Breast epithelium (tissue), 3 donors: Measurements from ENCODE around the gene PYGO2.

Experiments
- CTCF ChIP-seq, 3 donors: fragments of 450-650 bp; IDR thresholded peaks; one replicate each; pipeline ENCODE4 v1.5.1; 2016 to 2017; ENCODE audit warnings: antibody characterized with exemption in 3 of 3, mild to moderate bottlenecking in 3 of 3, moderate library complexity in 3 of 3
- POLR2A ChIP-seq: fragments of 450-650 bp; IDR thresholded peaks from one replicate; pipeline ENCODE4 v1.6.1; 2016; ENCODE audit warnings: antibody characterized with exemption, mild to moderate bottlenecking, moderate library complexity
- POLR2AphosphoS5 ChIP-seq, 3 donors: sonication (generic); formaldehyde crosslinking; IDR thresholded peaks; one replicate each; pipeline ENCODE4 v1.6.1; 2017; ENCODE audit warnings: antibody characterized with exemption in 3 of 3

- TF ChIP-seq CTCF (IDR thresholded peaks at IDR 0.05): no peak
- no peak for TF ChIP-seq POLR2AphosphoS5 (IDR thresholded peaks at IDR 0.05)
- TF ChIP-seq POLR2A: no peak
These were observed 42.9 kb upstream of the PYGO2 start for GRCh38 chr1:155004352-155005075.
